Epithelial cell of prostate (primary cell): Measurements from ENCODE around the gene ZNF521.

Source experiments
- DNase-seq: peaks from one replicate; pipeline ENCODE4 v3.0.0-alpha.2; 2011; ENCODE audit warnings: low read depth, low spot score
- H3K27ac ChIP-seq: fragments of 450-650 bp; 2 replicates; pipeline ENCODE4 v1.5.1; 2017; ENCODE audit warnings: mild to moderate bottlenecking

The ZNF521 gene

DNA sequence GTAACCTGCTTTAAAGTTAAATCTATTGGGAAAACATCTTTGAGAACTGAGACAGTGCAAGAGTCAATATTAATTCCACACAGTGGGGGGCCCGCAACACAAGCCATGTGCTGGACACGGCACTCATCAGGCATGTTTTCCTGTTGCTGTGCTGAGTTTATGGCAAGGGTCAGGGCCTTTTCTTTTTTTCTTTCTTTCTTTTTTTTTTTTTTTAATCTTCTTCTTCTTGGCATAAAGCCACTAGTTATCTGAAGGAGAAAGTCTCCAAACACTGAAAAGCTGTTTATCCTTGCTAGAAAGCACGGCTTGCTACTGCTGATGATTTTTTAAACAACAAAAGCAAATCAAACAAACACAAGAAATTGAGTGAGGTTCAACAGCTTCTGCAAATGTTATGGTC lies 252.1 kb downstream of the ZNF521 start:
- DNase-seq: no peak
- no peak overlapping the region for H3K27ac ChIP-seq

DNA sequence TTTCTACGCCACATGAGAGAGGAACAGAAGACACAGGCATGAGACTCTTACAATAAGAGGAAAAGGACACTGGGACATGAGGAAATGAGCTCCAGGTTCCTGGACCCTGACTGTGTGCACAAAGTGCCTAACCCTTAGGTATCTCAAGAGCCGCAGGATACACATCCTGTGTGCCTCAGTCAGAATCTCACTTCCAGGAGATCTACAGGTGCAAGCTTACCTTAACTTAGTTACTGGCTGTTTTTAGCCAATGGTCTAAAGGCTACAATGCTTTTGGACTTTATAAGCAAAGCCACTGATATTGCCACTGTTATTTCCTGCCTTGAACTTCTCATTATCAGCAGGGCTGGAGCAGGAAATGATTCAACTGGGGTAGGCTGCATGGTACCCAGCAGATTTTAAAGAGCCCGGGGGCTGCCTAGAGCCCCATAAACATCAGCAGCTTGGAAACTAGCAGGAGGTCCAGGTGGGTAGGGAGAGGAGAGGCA lies 254.4 kb downstream of the ZNF521 start:
- H3K27ac ChIP-seq: no peak overlapping the region
- no peak for DNase-seq

GRCh38 chr18:25097057-25097456 lies 254.9 kb downstream of the ZNF521 start:
- DNase-seq: no peak
- no peak overlapping the region for H3K27ac ChIP-seq

- no peak for DNase-seq
- H3K27ac ChIP-seq: no peak overlapping the region
These were observed 258.8 kb downstream of the ZNF521 start for GRCh38 chr18:25093141-25093540.

DNA sequence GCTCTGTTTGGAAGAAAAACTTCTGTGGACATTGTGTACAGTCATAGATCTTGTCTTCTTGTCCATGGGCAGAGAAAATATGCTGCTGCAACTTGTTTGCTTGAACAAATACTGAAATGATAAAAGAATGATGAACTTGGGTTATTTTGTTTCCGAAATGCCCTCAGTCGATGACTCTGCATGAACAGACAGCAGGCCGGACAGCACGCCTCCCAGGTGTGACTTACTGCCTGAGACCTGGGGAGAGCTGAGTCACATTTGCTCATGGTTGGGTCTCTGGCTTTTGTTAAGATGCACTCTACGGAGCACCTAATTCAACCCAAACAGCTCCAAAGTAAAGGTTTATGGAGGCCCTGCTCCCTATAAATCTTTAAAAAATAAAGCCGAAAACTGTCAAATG lies 262.5 kb downstream of the ZNF521 start:
- no peak overlapping the region for H3K27ac ChIP-seq
- peak; percentile 12 for DNase-seq

- no peak for DNase-seq
These were observed 265.1 kb downstream of the ZNF521 start for GRCh38 chr18:25086876-25087275.

DNA sequence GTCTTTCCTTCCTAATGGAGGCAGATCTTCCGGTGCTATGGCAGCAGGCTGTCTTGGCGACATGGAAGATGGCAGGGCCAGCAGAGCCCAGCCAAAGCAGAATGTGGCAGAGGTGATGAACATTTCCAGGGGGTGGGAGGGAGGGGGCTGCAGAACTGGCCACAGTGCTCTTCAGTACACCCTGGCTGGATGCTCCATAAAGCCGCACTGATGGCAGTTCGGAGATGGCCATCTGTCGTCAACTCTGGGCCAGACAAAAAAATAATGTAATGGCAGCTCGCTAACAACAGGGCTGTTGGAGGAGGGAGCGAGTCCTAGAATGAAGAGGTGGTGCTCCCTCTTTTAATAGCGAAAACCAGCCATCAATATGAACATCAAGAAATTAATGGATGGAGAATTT lies 271.0 kb downstream of the ZNF521 start:
- no peak for DNase-seq
- H3K27ac ChIP-seq: no peak overlapping the region

More at GRCh38 chr18:25086876-25087275, 265.1 kb downstream of the ZNF521 start:
- no peak overlapping the region for H3K27ac ChIP-seq

GRCh38 chr18:25080211-25080610 lies 271.8 kb downstream of the ZNF521 start:
- H3K27ac ChIP-seq: no peak overlapping the region

GRCh38 chr18:25077944-25078723 lies 273.8 kb downstream of the ZNF521 start:
- no peak overlapping the region for H3K27ac ChIP-seq
- no peak for DNase-seq

More at GRCh38 chr18:25080211-25080610, 271.8 kb downstream of the ZNF521 start:
- DNase-seq: no peak

DNA sequence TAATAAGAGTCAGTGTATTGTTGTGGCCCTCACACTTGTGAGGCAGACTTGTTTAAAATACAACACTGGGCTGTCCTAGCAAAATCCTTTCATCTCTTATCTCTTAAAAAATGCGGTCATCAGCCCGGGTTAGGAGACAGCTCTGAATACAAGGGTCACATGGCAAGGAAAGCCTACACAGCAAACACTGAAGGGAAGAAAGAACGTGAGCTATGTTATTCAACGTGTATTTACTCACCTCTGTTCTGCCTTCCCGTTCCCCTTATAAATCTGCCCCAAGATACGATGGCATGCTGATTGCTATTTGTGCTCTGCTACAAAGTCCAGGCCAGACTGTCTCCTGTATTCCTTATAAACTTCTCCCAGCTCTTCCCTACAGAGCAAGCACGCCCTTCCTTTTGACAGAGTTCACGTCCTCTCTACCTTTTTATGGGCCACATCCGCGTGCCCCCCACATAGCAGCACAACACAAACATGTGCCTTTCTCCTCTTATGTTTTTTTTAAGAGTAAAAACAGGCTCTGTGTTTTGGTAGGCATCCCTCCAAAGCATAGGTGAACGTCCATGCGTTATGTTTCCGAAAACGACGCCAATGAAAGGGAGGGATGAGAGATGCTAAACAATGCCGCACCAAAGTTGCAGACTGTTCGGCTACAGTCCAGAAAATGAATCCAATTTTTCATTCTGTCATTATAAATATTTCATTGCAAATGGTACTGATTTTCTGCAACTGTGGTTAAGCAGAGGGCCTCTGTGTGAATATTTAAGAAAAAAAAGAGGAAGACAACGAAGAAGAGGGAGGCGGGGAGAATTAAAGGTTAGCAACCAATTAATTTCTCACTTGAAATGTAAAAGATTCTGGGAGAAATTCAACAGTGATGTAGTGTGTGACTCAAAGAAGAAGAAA lies 274.7 kb downstream of the ZNF521 start:
- no peak for DNase-seq
- H3K27ac ChIP-seq: no peak overlapping the region

DNA sequence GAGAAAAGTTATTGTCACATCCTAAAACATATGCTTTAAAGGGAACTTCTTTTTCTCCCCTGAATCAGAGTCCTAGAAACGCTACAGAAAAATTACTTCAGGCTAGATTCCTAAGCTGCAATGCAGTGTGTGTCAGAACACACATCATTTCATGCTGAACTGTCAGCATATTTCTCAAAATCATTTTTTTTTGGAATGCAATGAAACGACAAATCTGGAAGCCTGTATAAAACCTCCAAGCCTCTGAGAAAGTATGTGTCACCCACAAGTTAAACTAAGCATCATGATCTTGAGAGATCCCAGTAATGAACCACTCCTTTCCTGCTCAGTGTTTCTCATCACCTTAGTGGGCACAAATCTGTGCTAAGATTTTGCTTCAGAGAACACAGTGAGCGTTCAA lies 276.2 kb downstream of the ZNF521 start:
- H3K27ac ChIP-seq: no peak overlapping the region
- DNase-seq: no peak

- H3K27ac ChIP-seq: no peak overlapping the region
- no peak for DNase-seq
These were observed 276.6 kb downstream of the ZNF521 start for GRCh38 chr18:25075331-25075730.

DNA sequence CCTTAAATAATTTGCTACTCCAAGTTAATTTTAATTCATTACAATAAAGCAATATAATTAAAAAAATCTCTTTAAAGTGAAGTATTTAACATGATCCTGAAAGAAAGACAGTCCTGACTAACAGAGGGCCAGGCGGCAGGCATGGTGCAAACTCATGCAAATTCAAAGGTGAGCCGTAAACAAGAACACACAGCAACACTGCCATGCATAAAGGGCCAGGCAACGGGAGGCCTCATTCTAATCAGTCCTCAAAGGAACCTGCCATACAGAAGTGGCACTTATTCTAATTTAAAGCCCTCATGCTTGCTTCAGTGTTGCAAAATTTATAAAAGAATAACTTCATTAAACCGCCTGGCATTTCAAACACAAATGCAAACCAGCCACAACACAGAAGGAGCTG lies 277.0 kb downstream of the ZNF521 start:
- no peak overlapping the region for H3K27ac ChIP-seq
- DNase-seq: no peak

DNA sequence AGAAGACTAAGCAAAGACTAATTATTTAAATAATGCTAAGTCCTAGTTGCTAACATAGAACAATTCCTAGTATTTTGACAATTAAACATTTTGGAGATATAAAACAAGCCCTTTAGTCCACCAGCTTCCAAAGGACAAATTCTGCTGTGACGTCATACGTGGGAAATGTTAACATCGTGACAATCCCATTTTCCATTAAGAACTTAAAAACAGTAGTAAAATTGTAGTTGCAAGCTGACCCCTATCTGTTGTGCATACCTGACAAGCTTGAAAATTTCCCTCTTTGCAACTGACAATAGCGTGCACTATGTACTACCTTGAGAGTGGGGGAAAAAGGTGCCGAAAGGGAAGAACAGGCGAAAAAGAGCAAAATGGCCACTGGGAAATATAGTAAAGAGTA lies 279.8 kb downstream of the ZNF521 start:
- no peak for DNase-seq
- H3K27ac ChIP-seq: no peak overlapping the region

- no peak overlapping the region for H3K27ac ChIP-seq
- DNase-seq: no peak
These were observed 284.5 kb downstream of the ZNF521 start for GRCh38 chr18:25067275-25068025.

DNA sequence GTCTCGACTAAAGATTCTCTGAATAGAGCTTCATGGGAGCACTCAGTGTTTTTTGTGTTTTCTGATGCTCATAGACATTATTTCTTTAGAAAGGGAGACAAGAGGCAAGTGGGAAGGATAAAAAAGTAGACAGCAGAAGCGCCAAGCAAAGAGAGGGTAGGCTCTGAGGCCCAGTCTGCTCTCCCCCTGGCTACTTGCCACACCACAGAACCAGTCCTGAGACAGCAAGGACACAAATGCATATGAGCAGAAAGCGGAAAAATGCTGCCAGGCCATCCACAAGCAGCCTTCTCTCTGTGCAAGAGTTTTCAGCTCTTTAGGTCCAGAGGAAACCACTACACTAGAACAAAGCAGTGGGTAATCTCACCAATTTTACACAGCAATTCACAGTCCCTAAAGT lies 285.4 kb downstream of the ZNF521 start:
- no peak for DNase-seq
- no peak overlapping the region for H3K27ac ChIP-seq

GRCh38 chr18:25062720-25063119 lies 289.2 kb downstream of the ZNF521 start:
- no peak overlapping the region for H3K27ac ChIP-seq
- DNase-seq: no peak

DNA sequence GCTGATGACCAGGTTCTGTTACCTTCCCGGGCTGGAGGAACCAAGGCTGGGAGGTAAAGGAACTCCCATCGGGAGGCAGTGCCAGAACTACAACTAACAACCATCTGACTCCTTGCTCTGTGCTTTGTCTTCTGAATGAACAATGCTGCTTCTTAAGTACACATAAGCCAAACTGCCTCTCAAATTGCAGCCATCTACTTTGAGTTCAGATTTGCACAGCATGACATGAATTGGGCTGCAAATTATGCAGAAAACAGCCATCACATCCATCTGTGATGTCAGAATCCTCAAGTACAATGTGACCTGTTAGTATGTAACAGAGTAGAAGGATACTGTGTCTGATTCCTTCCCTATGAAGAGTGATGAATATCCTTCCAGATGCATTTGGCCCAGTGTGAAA lies 290.6 kb downstream of the ZNF521 start:
- DNase-seq: no peak
- no peak overlapping the region for H3K27ac ChIP-seq

DNA sequence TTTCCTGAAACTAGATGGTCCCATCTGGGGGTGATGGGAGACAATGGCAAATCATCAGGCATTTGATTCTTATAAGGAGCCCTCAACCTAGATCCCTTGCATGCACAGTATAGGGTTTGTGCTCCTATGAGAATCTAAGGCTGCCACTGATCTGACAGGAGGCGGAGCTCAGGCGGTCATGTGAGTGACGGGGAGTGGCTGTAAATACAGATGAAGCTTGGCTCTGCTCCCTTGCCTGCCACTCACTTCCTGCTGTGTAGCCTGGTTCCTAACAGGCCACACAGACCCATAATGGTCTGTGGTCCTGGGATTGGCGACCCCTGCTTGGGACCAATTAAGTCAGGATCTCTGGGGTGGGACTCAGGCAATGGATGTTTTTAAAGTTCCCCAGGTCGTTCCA lies 293.4 kb downstream of the ZNF521 start:
- H3K27ac ChIP-seq: no peak overlapping the region
- no peak for DNase-seq

GRCh38 chr18:25057491-25058050 lies 294.4 kb downstream of the ZNF521 start:
- no peak for DNase-seq
- no peak overlapping the region for H3K27ac ChIP-seq
